NCI-H82 (cell line): ENCODE measurements around the gene TTC23.

ENCODE experiments used
- DNase-seq: peaks from one replicate; lab custom pipeline; 2025; lab: John Stamatoyannopoulos, UW

The TTC23 gene

GRCh38 chr15:99102332-99103235 lies 146.8 kb downstream of the TTC23 start:
- DNase-seq = peak; percentile 61

- no peak for DNase-seq
These were observed 147.9 kb downstream of the TTC23 start for GRCh38 chr15:99101501-99101900.

- peak; percentile 90 for DNase-seq
These were observed 148.9 kb downstream of the TTC23 start for GRCh38 chr15:99100245-99101173.

GRCh38 chr15:99099661-99100060 lies 149.7 kb downstream of the TTC23 start:
- DNase-seq = no peak

GRCh38 chr15:99098991-99099390 lies 150.4 kb downstream of the TTC23 start:
- DNase-seq = no peak

GRCh38 chr15:99098426-99098825 lies 151.0 kb downstream of the TTC23 start:
- no peak for DNase-seq

GRCh38 chr15:99097441-99098410 lies 151.7 kb downstream of the TTC23 start:
- no peak for DNase-seq

GRCh38 chr15:99096894-99097426 lies 152.4 kb downstream of the TTC23 start:
- DNase-seq = no peak

- DNase-seq = no peak
These were observed 153.0 kb downstream of the TTC23 start for GRCh38 chr15:99096173-99096893.

GRCh38 chr15:99095626-99096025 lies 153.8 kb downstream of the TTC23 start:
- no peak for DNase-seq

- DNase-seq = no peak
These were observed 156.7 kb downstream of the TTC23 start for GRCh38 chr15:99092554-99093172.

- DNase-seq = no peak
These were observed 158.4 kb downstream of the TTC23 start for GRCh38 chr15:99090938-99091337.

- DNase-seq = no peak
These were observed 159.2 kb downstream of the TTC23 start for GRCh38 chr15:99090011-99090699.

GRCh38 chr15:99087405-99087943 lies 161.9 kb downstream of the TTC23 start:
- DNase-seq = no peak

GRCh38 chr15:99086327-99086667 lies 163.1 kb downstream of the TTC23 start:
- DNase-seq = no peak
